SKM-1 treated with dmso at 0.1 percent for 144 hours (cell line): ENCODE data around the gene BMPR1A.
"Not testable (repeated sequence)": the region's sequence is repeated elsewhere in the genome, so short reads cannot be mapped to it uniquely, and the experiment has no call there.

Experiments
- DNase-seq: peaks from one replicate; lab custom pipeline; 2025; ENCODE audit not compliant: unreplicated experiment; lab: John Stamatoyannopoulos, UW

BMPR1A gene

GRCh38 chr10:86936661-86937501 is 180.5 kb downstream of the BMPR1A start:
- no peak for DNase-seq

GRCh38 chr10:86937502-86938154 is 181.2 kb downstream of the BMPR1A start:
- DNase-seq, result no peak

- DNase-seq, result no peak
Measured at GRCh38 chr10:86938260-86938659, 181.8 kb downstream of the BMPR1A start.

GRCh38 chr10:86940076-86940475 is 183.7 kb downstream of the BMPR1A start:
- DNase-seq, result not testable (repeated sequence)

GRCh38 chr10:86940677-86941076 is 184.3 kb downstream of the BMPR1A start:
- no peak for DNase-seq

GRCh38 chr10:86941426-86941825 is 185.0 kb downstream of the BMPR1A start:
- DNase-seq, result no peak

- no peak for DNase-seq
Measured at GRCh38 chr10:86941991-86942421, 185.6 kb downstream of the BMPR1A start.

- no peak for DNase-seq
Measured at GRCh38 chr10:86942441-86943315, 186.3 kb downstream of the BMPR1A start.

GRCh38 chr10:86943316-86944030 is 187.1 kb downstream of the BMPR1A start:
- DNase-seq, result no peak

- no peak for DNase-seq
Measured at GRCh38 chr10:86944031-86944419, 187.6 kb downstream of the BMPR1A start.

GRCh38 chr10:86944471-86944870 is 188.1 kb downstream of the BMPR1A start:
- DNase-seq, result no peak

GRCh38 chr10:86944907-86945306 is 188.5 kb downstream of the BMPR1A start:
- no peak for DNase-seq

- DNase-seq, result no peak
Measured at GRCh38 chr10:86945361-86946212, 189.2 kb downstream of the BMPR1A start.

- no peak for DNase-seq
Measured at GRCh38 chr10:86946213-86947155, 190.1 kb downstream of the BMPR1A start.

GRCh38 chr10:86947806-86948205 is 191.4 kb downstream of the BMPR1A start:
- not testable (repeated sequence) for DNase-seq

GRCh38 chr10:86950349-86950748 is 193.9 kb downstream of the BMPR1A start:
- DNase-seq, result no peak

- no peak for DNase-seq
Measured at GRCh38 chr10:86951184-86951761, 194.9 kb downstream of the BMPR1A start.

- no peak for DNase-seq
Measured at GRCh38 chr10:86952106-86952505, 195.7 kb downstream of the BMPR1A start.
